ENCODE measurements around the gene ATRNL1. TPM values are rescaled to one million over a fixed set of nuclear protein-coding genes. Genes with fewer than 3 reads are reported as not detected.

ATRNL1 gene
- total RNA-seq, 1 donor from 2014 or later: 16.4 TPM

- no peaks in the 10 kb centered on the region for H3K27me3 ChIP-seq
These were observed 121.7 kb downstream of the ATRNL1 start for GRCh38 chr10:115214829-115215228.

GRCh38 chr10:115219203-115219602, 126.0 kb downstream of the ATRNL1 start:
- Histone ChIP-seq H3K9ac (no peak overlapping the region), H3K27ac (no peak overlapping the region), H3K4me2 (no peak overlapping the region), H3K9me3 (ENCODE audit: low read depth) (no peaks in the 10 kb centered on the region), H3K36me3 (no peaks in the 10 kb centered on the region), H3K4me3 (no peak overlapping the region), H4K20me1 (ENCODE audit: low read depth) (no peaks in the 10 kb centered on the region), H3F3A (ENCODE audit: low read depth) (no peaks in the 10 kb centered on the region), H3K79me2 (ENCODE audit: low read depth) (no peaks in the 10 kb centered on the region), H3K4me1 (no peaks in the 10 kb centered on the region), H2AFZ (replicated peaks) (no peak overlapping the region), H3K27me3 (no peaks in the 10 kb centered on the region)
- TF ChIP-seq EZH2phosphoT487 (IDR thresholded peaks at IDR 0.05) (no peak), CTCF (IDR thresholded peaks at IDR 0.05) (no peak), EZH2 (IDR thresholded peaks at IDR 0.05) (no peak)
- DNase-seq (ENCODE audit: low spot score): no peak
- Mint-ChIP-seq H3K36me3 (peaks cover 10% of the 10 kb centered on the region), H3K27ac (no peak overlapping the region), H3K9me3 (peaks cover 9% of the 10 kb centered on the region), H3K4me3 (no peak overlapping the region), H3K4me1 (no peaks in the 10 kb centered on the region), H3K27me3 (ENCODE audit: insufficient read depth, low read depth) (peaks cover 2% of the 10 kb centered on the region)

More at GRCh38 chr10:115214829-115215228, 121.7 kb downstream of the ATRNL1 start:
- Mint-ChIP-seq H3K4me1 (no peaks in the 10 kb centered on the region), H3K9me3 (no peaks in the 10 kb centered on the region), H3K27ac (no peak overlapping the region), H3K27me3 (ENCODE audit: insufficient read depth, low read depth) (no peaks in the 10 kb centered on the region), H3K36me3 (no peaks in the 10 kb centered on the region), H3K4me3 (no peak overlapping the region)
- Histone ChIP-seq H3F3A (ENCODE audit: low read depth) (no peaks in the 10 kb centered on the region), H3K9me3 (ENCODE audit: low read depth) (no peaks in the 10 kb centered on the region), H3K79me2 (ENCODE audit: low read depth) (no peaks in the 10 kb centered on the region), H3K4me3 (no peak overlapping the region), H3K4me2 (no peak overlapping the region), H3K9ac (no peak overlapping the region), H3K27ac (no peak overlapping the region), H3K36me3 (no peaks in the 10 kb centered on the region), H2AFZ (replicated peaks) (no peak overlapping the region), H3K4me1 (no peaks in the 10 kb centered on the region), H4K20me1 (ENCODE audit: low read depth) (no peaks in the 10 kb centered on the region)
- DNase-seq (ENCODE audit: low spot score): no peak
- no peak for TF ChIP-seq EZH2 (IDR thresholded peaks at IDR 0.05)
- no peak for TF ChIP-seq EZH2phosphoT487 (IDR thresholded peaks at IDR 0.05)
- no peak for TF ChIP-seq CTCF (IDR thresholded peaks at IDR 0.05)

- H3K4me1 Mint-ChIP-seq: no peaks in the 10 kb centered on the region
These were observed 128.9 kb downstream of the ATRNL1 start for GRCh38 chr10:115222039-115222438.

More at GRCh38 chr10:115222039-115222438, 128.9 kb downstream of the ATRNL1 start:
- H2AFZ ChIP-seq (replicated peaks): no peak overlapping the region
- no peak for DNase-seq (ENCODE audit: low spot score)
- no peaks in the 10 kb centered on the region for H3K36me3 ChIP-seq
- Mint-ChIP-seq H3K27ac (no peak overlapping the region), H3K4me3 (no peak overlapping the region), H3K9me3 (peaks cover 9% of the 10 kb centered on the region), H3K36me3 (peaks cover 10% of the 10 kb centered on the region), H3K27me3 (ENCODE audit: insufficient read depth, low read depth) (peaks cover 2% of the 10 kb centered on the region)
- no peaks in the 10 kb centered on the region for H3K79me2 ChIP-seq (ENCODE audit: low read depth)
- no peak overlapping the region for H3K4me3 ChIP-seq
- H3K27ac ChIP-seq: no peak overlapping the region
- H4K20me1 ChIP-seq (ENCODE audit: low read depth): no peaks in the 10 kb centered on the region
- H3K9me3 ChIP-seq (ENCODE audit: low read depth): no peaks in the 10 kb centered on the region
- no peaks in the 10 kb centered on the region for H3K27me3 ChIP-seq
- no peak for TF ChIP-seq CTCF (IDR thresholded peaks at IDR 0.05)
- TF ChIP-seq EZH2phosphoT487 (IDR thresholded peaks at IDR 0.05): no peak
- no peak for TF ChIP-seq EZH2 (IDR thresholded peaks at IDR 0.05)
- H3K9ac ChIP-seq: no peak overlapping the region
- no peaks in the 10 kb centered on the region for H3F3A ChIP-seq (ENCODE audit: low read depth)
- H3K4me2 ChIP-seq: no peak overlapping the region
- no peaks in the 10 kb centered on the region for H3K4me1 ChIP-seq
